ENCODE data around the gene RBFOX2. TPM values are rescaled to one million over a fixed set of nuclear protein-coding genes. Genes with fewer than 3 reads are reported as not detected.

The RBFOX2 gene
- total RNA-seq, 1 experiment from 2014 or later = 81.1 TPM

- TF ChIP-seq SIN3A (IDR thresholded peaks at IDR 0.05; ENCODE audit: borderline replicate concordance, insufficient read depth, low read depth, low read length) (no peak), POLR2AphosphoS5 (IDR thresholded peaks at IDR 0.05; ENCODE audit: low read depth, low read length) (no peak), TCF7L2 (IDR thresholded peaks at IDR 0.05; ENCODE audit: low read depth, low read length) (no peak), CTCF (IDR thresholded peaks at IDR 0.05) (no peak), REST (IDR thresholded peaks at IDR 0.05; ENCODE audit: insufficient read depth in 1 of 2, low read depth in 2 of 2, low read length in 1 of 2) (no peak)
- no TSS peak for BruUV-seq (replicated peaks)
- ATAC-seq = peak; percentile 72
- no peaks in the 10 kb centered on the region for H3K4me1 ChIP-seq (ENCODE audit: control insufficient read depth, insufficient read depth, low read length)
- H3K36me3 ChIP-seq (ENCODE audit: control insufficient read depth, insufficient read depth, low read length) = peaks cover 8% of the 10 kb centered on the region; the same call in 1 of the 2 replicates
- no peak for DNase-seq (ENCODE audit: low read depth, low spot score)
- ChIA-PET CTCF (no interaction called here), POLR2A (interaction anchor here (0.6 kb wide), 1 partner anchor 125 kb away, joined by 9 read pairs; no protein-coding TSS in a partner anchor)
- H3K4me3 ChIP-seq (ENCODE audit: low read depth in 2 of 2, low read length in 2 of 2) = no peak overlapping the region
- peak overlapping the region; percentile 17; the same call in 1 of the 2 replicates for H3K27ac ChIP-seq (ENCODE audit: low read length)
- intact Hi-C loops (cut with micrococcal nuclease; ENCODE audit: unreplicated experiment) (no loop called here), in situ Hi-C loops (cut with HindIII; ENCODE audit: low pct_unique_long_range_greater_than_20kb, low sequenced_read_pairs) (no loop called here)
- H3K27me3 ChIP-seq (ENCODE audit: control insufficient read depth, insufficient read depth, low read length) = no peaks in the 10 kb centered on the region
- H3K9me3 ChIP-seq (ENCODE audit: control insufficient read depth, insufficient read depth, low read depth, low read length) = no peaks in the 10 kb centered on the region
Observed at GRCh38 chr22:35742342-35743100, 286.1 kb downstream of the RBFOX2 start.

GRCh38 chr22:35740616-35741015 is 288.0 kb downstream of the RBFOX2 start:
- ChIA-PET POLR2A (interaction anchor here (0.6 kb wide), 1 partner anchor 85 kb away, joined by 5 read pairs; no protein-coding TSS in a partner anchor), CTCF (no interaction called here)
- H3K27me3 ChIP-seq (ENCODE audit: control insufficient read depth, insufficient read depth, low read length) = no peaks in the 10 kb centered on the region
- TF ChIP-seq CTCF (IDR thresholded peaks at IDR 0.05) (no peak), POLR2AphosphoS5 (IDR thresholded peaks at IDR 0.05; ENCODE audit: low read depth, low read length) (no peak), SIN3A (IDR thresholded peaks at IDR 0.05; ENCODE audit: borderline replicate concordance, insufficient read depth, low read depth, low read length) (no peak), TCF7L2 (IDR thresholded peaks at IDR 0.05; ENCODE audit: low read depth, low read length) (no peak), REST (IDR thresholded peaks at IDR 0.05; ENCODE audit: insufficient read depth in 1 of 2, low read depth in 2 of 2, low read length in 1 of 2) (no peak)
- intact Hi-C loops (cut with micrococcal nuclease; ENCODE audit: unreplicated experiment) = no loop called here
- H3K4me3 ChIP-seq (ENCODE audit: low read depth in 2 of 2, low read length in 2 of 2) = no peak overlapping the region
- H3K27ac ChIP-seq (ENCODE audit: low read length) = peak overlapping the region; percentile 51; the same call in 1 of the 2 replicates
- H3K9me3 ChIP-seq (ENCODE audit: control insufficient read depth, insufficient read depth, low read depth, low read length) = no peaks in the 10 kb centered on the region
- no peak for DNase-seq (ENCODE audit: low read depth, low spot score)
- no TSS peak for BruUV-seq (replicated peaks)
- peaks cover 5% of the 10 kb centered on the region; the same call in 1 of the 2 replicates for H3K36me3 ChIP-seq (ENCODE audit: control insufficient read depth, insufficient read depth, low read length)
- in situ Hi-C loops (cut with HindIII; ENCODE audit: low pct_unique_long_range_greater_than_20kb, low sequenced_read_pairs) = no loop called here
- H3K4me1 ChIP-seq (ENCODE audit: control insufficient read depth, insufficient read depth, low read length) = no peaks in the 10 kb centered on the region
- no peak for ATAC-seq

All from Panc1 (cell line).